ENCODE data around the gene TUSC2.

- TF ChIP-seq EZH2 (IDR thresholded peaks at IDR 0.05; ENCODE audit: borderline replicate concordance, insufficient read depth, low read length, poor library complexity, severe bottlenecking): no peak
- peak; percentile 30 for TF ChIP-seq CTCF (IDR thresholded peaks at IDR 0.05; ENCODE audit: poor library complexity, severe bottlenecking)
- TF ChIP-seq EP300 (conservative IDR thresholded peaks at IDR 0.05; ENCODE audit: poor library complexity, severe bottlenecking): no peak
Observed at GRCh38 chr3:50350527-50351322, 22.7 kb upstream of the TUSC2 start, which contains the start of the genes CYB561D2 and NPRL2.

Measured in neural cell (in vitro differentiated cells).